Adrenal gland (tissue), 12 donors: ENCODE results near the gene DDI2. TPM values are rescaled to one million over a fixed set of nuclear protein-coding genes. Genes with fewer than 3 reads are reported as not detected.

Source experiments
- DNase-seq, 7 donors: peaks; one replicate each; pipeline ENCODE4 v3.0.0-alpha.2; 2019 to 2020
- H3K27ac ChIP-seq, 5 donors: fragments of 200-600 bp; sonication (generic) in 4 of 5; 1 replicate in 3 of 5; 2 replicates in 2 of 5; pipeline versions ENCODE4 v1.5.1 to v1.8.0; 2016 to 2020; ENCODE audit warnings: mild to moderate bottlenecking in 1 of 5
- H3K27me3 ChIP-seq: fragments of 200-600 bp; 2 replicates; pipeline ENCODE4 v1.8.0; 2021
- H3K36me3 ChIP-seq, 2 donors: fragments of 200-600 bp; replicated peaks in 1 of 2; 1 replicate in 1 of 2; 2 replicates in 1 of 2; pipeline versions ENCODE4 v1.5.1 to v1.8.0; 2018 to 2022
- H3K4me1 ChIP-seq, 2 donors: fragments of 200-600 bp; replicated peaks in 1 of 2; 1 replicate in 1 of 2; 2 replicates in 1 of 2; pipeline versions ENCODE4 v1.5.1 to v1.8.0; 2018 to 2021
- H3K4me3 ChIP-seq, 4 donors: fragments of 200-600 bp; sonication (generic) in 3 of 4; one replicate each; pipeline ENCODE4 v1.5.1; 2016 to 2018
- H3K9me3 ChIP-seq, 3 donors: fragments of 200-600 bp; sonication (generic) in 1 of 3; replicated peaks in 1 of 3; 1 replicate in 2 of 3; 2 replicates in 1 of 3; pipeline versions ENCODE4 v1.5.1 to v1.8.0; 2016 to 2021
- POLR2A ChIP-seq, 2 donors: fragments of 450-650 bp; IDR thresholded peaks; one replicate each; pipeline ENCODE4 v1.6.1; 2017; ENCODE audit warnings: antibody characterized with exemption in 2 of 2, mild to moderate bottlenecking in 2 of 2, moderate library complexity in 1 of 2
- WGBS, 4 donors: extraction: QIAGEN DNeasy Blood & Tissue Kit in 2 of 4; methylation state at CpG; one replicate each; pipeline versions ENCODE4 v1.1.5 to v1.1.7; 2013 to 2017; 5-methylcytosine and 5-hydroxymethylcytosine counted together
- intact Hi-C, 2 donors: fragments of 100-400 bp; cut with DNase I; formaldehyde crosslinking; loops; one replicate each; pipeline versions ENCODE4 v1.14.1 to v1.15.0; 2022 to 2023
- polyA plus RNA-seq, 3 donors: library from polyadenylated mRNA; stranded (reverse); fragments of 200-250 nt in 2 of 3; fragments of 350-450 nt in 1 of 3; fragmentation: Illumina TruSeq in 1 of 3; extraction: RNeasy Lipid Tissue Mini Kit (QIAGEN cat#74804) in 1 of 3; gene quantifications; one replicate each; pipeline ENCODE4 v1.2.3, GENCODE V29; 2013 to 2014
- total RNA-seq, 9 donors: library from RNA; depleted of rRNA in 4 of 9; stranded (reverse); fragments of >200 nt in 4 of 9; fragments of 120-200 nt in 1 of 9; fragmentation: NEBNext Ultra II Directional in 1 of 9; extraction: Animal tissue kit (Norgen Biotek cat#: 25700) in 1 of 9; gene quantifications; one replicate each; pipeline versions ENCODE4 v1.1.0 to v1.2.4, GENCODE V29; 2013 to 2023
- TF ChIP-seq, protein P1 (sequence below), 6 experiments: fragments of 450-650 bp in 4 of 6; fragments of 200-600 bp in 2 of 6; sonication (generic) in 1 of 6; IDR thresholded peaks; 1 replicate in 5 of 6; 2 replicates in 1 of 6; pipeline versions ENCODE4 v1.5.1 to v1.8.0; 2016 to 2021; ENCODE audit warnings: antibody characterized with exemption in 6 of 6, mild to moderate bottlenecking in 2 of 6, moderate library complexity in 1 of 6
- donor health status: healthy with polysubstance abuse.
- donor health status: Bipolar disorder and iron deficiency.
- donor health status: DM: yes; HTN: yes; CAD: no.
- donor health status: DM: no; HTN: no; CAD: no.
- donor health status: DM: no; HTN: no; CAD: no.
- donor health status: DM: yes; HTN: yes; CAD: no.

The DDI2 gene
- total and polyA plus RNA-seq, 12 donors = 5.3 to 46.3 (median 27.2) TPM

- peak overlapping the region; percentile 40 to 86 (median 52) for H3K27ac ChIP-seq
- H3K27me3 ChIP-seq = no peaks in the 10 kb centered on the region
- TF ChIP-seq POLR2A (IDR thresholded peaks at IDR 0.05) = peak in 1 of 2 donors; percentile 6
- TF ChIP-seq, protein P1, sequence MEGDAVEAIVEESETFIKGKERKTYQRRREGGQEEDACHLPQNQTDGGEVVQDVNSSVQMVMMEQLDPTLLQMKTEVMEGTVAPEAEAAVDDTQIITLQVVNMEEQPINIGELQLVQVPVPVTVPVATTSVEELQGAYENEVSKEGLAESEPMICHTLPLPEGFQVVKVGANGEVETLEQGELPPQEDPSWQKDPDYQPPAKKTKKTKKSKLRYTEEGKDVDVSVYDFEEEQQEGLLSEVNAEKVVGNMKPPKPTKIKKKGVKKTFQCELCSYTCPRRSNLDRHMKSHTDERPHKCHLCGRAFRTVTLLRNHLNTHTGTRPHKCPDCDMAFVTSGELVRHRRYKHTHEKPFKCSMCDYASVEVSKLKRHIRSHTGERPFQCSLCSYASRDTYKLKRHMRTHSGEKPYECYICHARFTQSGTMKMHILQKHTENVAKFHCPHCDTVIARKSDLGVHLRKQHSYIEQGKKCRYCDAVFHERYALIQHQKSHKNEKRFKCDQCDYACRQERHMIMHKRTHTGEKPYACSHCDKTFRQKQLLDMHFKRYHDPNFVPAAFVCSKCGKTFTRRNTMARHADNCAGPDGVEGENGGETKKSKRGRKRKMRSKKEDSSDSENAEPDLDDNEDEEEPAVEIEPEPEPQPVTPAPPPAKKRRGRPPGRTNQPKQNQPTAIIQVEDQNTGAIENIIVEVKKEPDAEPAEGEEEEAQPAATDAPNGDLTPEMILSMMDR (IDR thresholded peaks at IDR 0.05) = no peak
- no peaks in the 10 kb centered on the region for H3K36me3 ChIP-seq
- H3K4me1 ChIP-seq = peaks cover 9 to 11% of the 10 kb centered on the region in 2 donors
- 87 to 91% (median 89%) methylated on average over 7 of the region's 7 CpGs for WGBS, 4 donors
- H3K9me3 ChIP-seq = no peaks in the 10 kb centered on the region
- intact Hi-C loops = loop anchor here in 1 of 2 donors (5.0 kb wide), 1 partner anchor 57 kb away; the partner anchor contains the start of gene SLC25A34
- peak in 4 of 7 donors; percentile 41 to 54 (median 48) for DNase-seq
- H3K4me3 ChIP-seq = no peak overlapping the region
These were observed 63.5 kb downstream of the DDI2 start for GRCh38 chr1:15680561-15681348.

GRCh38 chr1:15681349-15682292, 64.4 kb downstream of the DDI2 start:
- DNase-seq = peak in 1 of 7 donors; percentile 51
- TF ChIP-seq, protein P1 (IDR thresholded peaks at IDR 0.05) = no peak
- no peak for TF ChIP-seq POLR2A (IDR thresholded peaks at IDR 0.05)
- Histone ChIP-seq H3K4me3 (no peak overlapping the region), H3K9me3 (no peaks in the 10 kb centered on the region), H3K4me1 (peaks cover 9 to 18% of the 10 kb centered on the region in 2 donors), H3K27me3 (no peaks in the 10 kb centered on the region), H3K36me3 (no peaks in the 10 kb centered on the region), H3K27ac (peak overlapping the region; percentile 7 to 86 (median 52))
- intact Hi-C loops = loop anchor here in 1 of 2 donors (5.0 kb wide), 1 partner anchor 56 kb away; the partner anchor contains the start of gene SLC25A34
- WGBS, 4 donors = 86 to 91% (median 89%) methylated on average over 11 to 12 of the region's 12 CpGs

GRCh38 chr1:15682936-15683341, 65.7 kb downstream of the DDI2 start:
- H3K36me3 ChIP-seq = no peaks in the 10 kb centered on the region
- no peaks in the 10 kb centered on the region for H3K9me3 ChIP-seq
- WGBS, 4 donors = 91 to 95% (median 92%) methylated on average over 4 of the region's 4 CpGs
- peak overlapping the region in 3 of 5 donors; percentile 88 to 98 (median 96) for H3K27ac ChIP-seq
- intact Hi-C loops = loop anchor here in 1 of 2 donors (5.0 kb wide), 1 partner anchor 54 kb away; the partner anchor contains the start of gene SLC25A34
- no peak for DNase-seq
- H3K4me1 ChIP-seq = peaks cover 9 to 18% of the 10 kb centered on the region in 2 donors
- TF ChIP-seq, protein P1 (IDR thresholded peaks at IDR 0.05) = no peak
- no peak for TF ChIP-seq POLR2A (IDR thresholded peaks at IDR 0.05)
- no peak overlapping the region for H3K4me3 ChIP-seq
- H3K27me3 ChIP-seq = no peaks in the 10 kb centered on the region
